GM18873 (cell line): Measurements from ENCODE around the gene EDEM2.
"Not testable (repeated sequence)": the region's sequence is repeated elsewhere in the genome, so short reads cannot be mapped to it uniquely, and the experiment has no call there.

Source experiments
- ATAC-seq: cut with Tn5 transposase; IDR thresholded peaks from one replicate; pipeline ENCODE4 v1.9.1; 2021; ENCODE audit warnings: mild to moderate bottlenecking, moderate library complexity, moderate number of reproducible peaks; ENCODE audit not compliant: unreplicated experiment, low FRiP score

Gene EDEM2

GRCh38 chr20:35171438-35171752, 24.3 kb upstream of the EDEM2 start:
- ATAC-seq: no peak

GRCh38 chr20:35168701-35169409, 21.7 kb upstream of the EDEM2 start:
- ATAC-seq: not testable (repeated sequence)

- ATAC-seq: no peak
Measured at GRCh38 chr20:35167787-35168186, 20.7 kb upstream of the EDEM2 start.

- no peak for ATAC-seq
Measured at GRCh38 chr20:35166242-35166830, 19.2 kb upstream of the EDEM2 start.

- ATAC-seq: no peak
Measured at GRCh38 chr20:35165221-35166185, 18.4 kb upstream of the EDEM2 start.

- ATAC-seq: not testable (repeated sequence)
Measured at GRCh38 chr20:35164531-35164930, 17.4 kb upstream of the EDEM2 start.

- ATAC-seq: not testable (repeated sequence)
Measured at GRCh38 chr20:35160341-35160740, 13.2 kb upstream of the EDEM2 start.

- ATAC-seq: no peak
Measured at GRCh38 chr20:35156978-35157377, 9.8 kb upstream of the EDEM2 start.

- no peak for ATAC-seq
Measured at GRCh38 chr20:35155936-35156335, 8.8 kb upstream of the EDEM2 start.

GRCh38 chr20:35151736-35152135, 4.6 kb upstream of the EDEM2 start:
- no peak for ATAC-seq

- no peak for ATAC-seq
Measured at GRCh38 chr20:35150846-35151579, 3.9 kb upstream of the EDEM2 start.

GRCh38 chr20:35147575-35148071, 487 bp upstream of the EDEM2 start:
- ATAC-seq: peak; percentile 18

- no peak for ATAC-seq
Measured at GRCh38 chr20:35146299-35146919, 727 bp downstream of the EDEM2 start.

GRCh38 chr20:35145141-35145564, 2.0 kb downstream of the EDEM2 start:
- no peak for ATAC-seq

- ATAC-seq: no peak
Measured at GRCh38 chr20:35144694-35145093, 2.4 kb downstream of the EDEM2 start.

GRCh38 chr20:35135867-35136586, 11.1 kb downstream of the EDEM2 start:
- ATAC-seq: no peak

- ATAC-seq: no peak
Measured at GRCh38 chr20:35134880-35135279, 12.3 kb downstream of the EDEM2 start.

GRCh38 chr20:35134472-35134871, 12.7 kb downstream of the EDEM2 start:
- ATAC-seq: no peak

- no peak for ATAC-seq
Measured at GRCh38 chr20:35133735-35134134, 13.4 kb downstream of the EDEM2 start.
